Ureter (tissue), 1 donor: ENCODE measurements around the gene ASB5. TPM values are rescaled to one million over a fixed set of nuclear protein-coding genes. Genes with fewer than 3 reads are reported as not detected.
"Not testable (repeated sequence)": the region's sequence is repeated elsewhere in the genome, so short reads cannot be mapped to it uniquely, and the experiment has no call there.

Experiments
- DNase-seq: peaks from one replicate; pipeline ENCODE4 v3.0.0-alpha.2; 2020; ENCODE audit warnings: low spot score
- total RNA-seq: library from RNA; stranded (reverse); gene quantifications from one replicate; pipeline ENCODE4 v1.2.4, GENCODE V29; 2023
- donor health status: DM: yes; HTN: yes; CAD: no.

ASB5 gene
- total RNA-seq, 1 donor from 2014 or later = 1.7 TPM

- no peak for DNase-seq
Measured at GRCh38 chr4:176222149-176222548, 46.9 kb downstream of the ASB5 start.

- DNase-seq = no peak
Measured at GRCh38 chr4:176217510-176217909, 51.5 kb downstream of the ASB5 start.

- DNase-seq = not testable (repeated sequence)
Measured at GRCh38 chr4:176212351-176212750, 56.7 kb downstream of the ASB5 start.

- DNase-seq = no peak
Measured at GRCh38 chr4:176210579-176211296, 58.3 kb downstream of the ASB5 start.

GRCh38 chr4:176210101-176210500 is 58.9 kb downstream of the ASB5 start:
- DNase-seq = no peak

- DNase-seq = no peak
Measured at GRCh38 chr4:176209535-176209934, 59.5 kb downstream of the ASB5 start.

GRCh38 chr4:176207839-176208238 is 61.2 kb downstream of the ASB5 start:
- no peak for DNase-seq

GRCh38 chr4:176205299-176205698 is 63.7 kb downstream of the ASB5 start:
- no peak for DNase-seq

- no peak for DNase-seq
Measured at GRCh38 chr4:176198316-176198903, 70.6 kb downstream of the ASB5 start.

GRCh38 chr4:176195184-176195978 is 73.6 kb downstream of the ASB5 start, which contains the start of gene SPATA4:
Gene SPATA4 (minus strand): TSS chr4:176195585. CDS start chr4:176195562, 23 bp downstream.
- DNase-seq = peak; percentile 93

GRCh38 chr4:176193938-176194337 is 75.1 kb downstream of the ASB5 start:
- DNase-seq = no peak

- no peak for DNase-seq
Measured at GRCh38 chr4:176193126-176193525, 75.9 kb downstream of the ASB5 start.

GRCh38 chr4:176191974-176192373 is 77.0 kb downstream of the ASB5 start:
- no peak for DNase-seq

GRCh38 chr4:176189891-176190795 is 78.9 kb downstream of the ASB5 start:
- DNase-seq = no peak

GRCh38 chr4:176188654-176189053 is 80.4 kb downstream of the ASB5 start:
- no peak for DNase-seq

GRCh38 chr4:176187624-176188023 is 81.4 kb downstream of the ASB5 start:
- no peak for DNase-seq

GRCh38 chr4:176186671-176187395 is 82.2 kb downstream of the ASB5 start:
- DNase-seq = no peak

- DNase-seq = no peak
Measured at GRCh38 chr4:176186067-176186466, 83.0 kb downstream of the ASB5 start.

- DNase-seq = no peak
Measured at GRCh38 chr4:176185051-176185450, 84.0 kb downstream of the ASB5 start.
